ENCODE measurements around the gene TMED1.

DNA sequence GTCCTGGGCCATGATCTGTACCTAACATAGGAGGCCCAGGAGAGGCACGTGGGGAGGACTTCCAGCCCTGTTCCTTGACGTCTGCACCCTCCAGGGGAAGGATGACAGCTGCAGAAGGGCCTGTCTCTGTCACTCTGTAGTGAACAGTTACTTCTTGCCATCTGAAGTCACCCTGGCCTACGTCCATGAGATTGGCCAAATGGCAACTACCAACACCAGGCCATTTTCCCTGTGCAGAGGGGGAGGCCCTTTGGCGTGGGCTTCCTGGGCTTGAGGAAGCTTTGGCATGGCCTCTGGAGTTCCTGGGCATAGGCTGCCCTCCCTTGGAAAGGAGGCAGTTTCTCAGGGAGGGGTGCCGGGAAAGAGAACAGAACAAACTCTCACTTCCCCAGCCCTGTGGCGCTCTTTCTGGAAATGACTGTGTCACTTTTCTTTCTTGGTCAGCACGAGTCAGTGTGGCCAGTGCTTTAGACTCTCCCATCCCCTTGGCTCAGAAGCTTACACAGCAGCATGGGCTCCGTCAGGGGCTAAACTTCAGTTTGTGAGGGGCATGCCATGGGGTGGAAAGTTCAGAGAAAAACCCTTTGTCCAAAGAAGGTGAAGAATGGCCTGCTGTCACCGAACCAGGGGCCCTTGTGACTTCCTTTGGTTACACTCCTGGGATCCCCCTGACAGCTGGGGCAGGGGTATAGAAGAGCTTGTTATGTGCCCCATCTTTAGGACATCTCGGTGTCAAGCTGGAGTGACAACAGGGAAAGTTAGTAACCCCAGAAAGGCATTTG is 40.6 kb upstream of the TMED1 start:
- no peak for TF ChIP-seq CEBPB (IDR thresholded peaks at IDR 0.05)
- TF ChIP-seq, protein P1, sequence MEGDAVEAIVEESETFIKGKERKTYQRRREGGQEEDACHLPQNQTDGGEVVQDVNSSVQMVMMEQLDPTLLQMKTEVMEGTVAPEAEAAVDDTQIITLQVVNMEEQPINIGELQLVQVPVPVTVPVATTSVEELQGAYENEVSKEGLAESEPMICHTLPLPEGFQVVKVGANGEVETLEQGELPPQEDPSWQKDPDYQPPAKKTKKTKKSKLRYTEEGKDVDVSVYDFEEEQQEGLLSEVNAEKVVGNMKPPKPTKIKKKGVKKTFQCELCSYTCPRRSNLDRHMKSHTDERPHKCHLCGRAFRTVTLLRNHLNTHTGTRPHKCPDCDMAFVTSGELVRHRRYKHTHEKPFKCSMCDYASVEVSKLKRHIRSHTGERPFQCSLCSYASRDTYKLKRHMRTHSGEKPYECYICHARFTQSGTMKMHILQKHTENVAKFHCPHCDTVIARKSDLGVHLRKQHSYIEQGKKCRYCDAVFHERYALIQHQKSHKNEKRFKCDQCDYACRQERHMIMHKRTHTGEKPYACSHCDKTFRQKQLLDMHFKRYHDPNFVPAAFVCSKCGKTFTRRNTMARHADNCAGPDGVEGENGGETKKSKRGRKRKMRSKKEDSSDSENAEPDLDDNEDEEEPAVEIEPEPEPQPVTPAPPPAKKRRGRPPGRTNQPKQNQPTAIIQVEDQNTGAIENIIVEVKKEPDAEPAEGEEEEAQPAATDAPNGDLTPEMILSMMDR (IDR thresholded peaks at IDR 0.05) = no peak
- TF ChIP-seq MYC (IDR thresholded peaks at IDR 0.05; ENCODE audit: borderline replicate concordance, low read length) = no peak
- no peak for TF ChIP-seq ZFP36 (IDR thresholded peaks at IDR 0.05; ENCODE audit: borderline replicate concordance, partially characterized antibody)
- TF ChIP-seq, protein P2, sequence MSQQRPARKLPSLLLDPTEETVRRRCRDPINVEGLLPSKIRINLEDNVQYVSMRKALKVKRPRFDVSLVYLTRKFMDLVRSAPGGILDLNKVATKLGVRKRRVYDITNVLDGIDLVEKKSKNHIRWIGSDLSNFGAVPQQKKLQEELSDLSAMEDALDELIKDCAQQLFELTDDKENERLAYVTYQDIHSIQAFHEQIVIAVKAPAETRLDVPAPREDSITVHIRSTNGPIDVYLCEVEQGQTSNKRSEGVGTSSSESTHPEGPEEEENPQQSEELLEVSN (IDR thresholded peaks at IDR 0.05; ENCODE audit: borderline replicate concordance, low read depth) = no peak
- TF ChIP-seq NR3C1 (IDR thresholded peaks at IDR 0.05) = no peak
- TF ChIP-seq HOXB5 (CRISPR knock-in tag; IDR thresholded peaks at IDR 0.05) = no peak
- no peak for TF ChIP-seq ZSCAN20 (CRISPR knock-in tag; IDR thresholded peaks at IDR 0.05)
- no peak for TF ChIP-seq POLR2A (IDR thresholded peaks at IDR 0.05; ENCODE audit: low read length)

Data from A549 (cell line).